ENCODE measurements around the gene TBC1D7. TPM values are rescaled to one million over a fixed set of nuclear protein-coding genes. Genes with fewer than 3 reads are reported as not detected.

The TBC1D7 gene
- total RNA-seq, 1 experiment from 2014 or later = 18.5 TPM

GRCh38 chr6:13259393-13259792, 68.9 kb downstream of the TBC1D7 start:
- TF ChIP-seq EZH2 (IDR thresholded peaks at IDR 0.05; ENCODE audit: low read length, unreplicated experiment) (no peak), EZH2phosphoT487 (IDR thresholded peaks at IDR 0.05; ENCODE audit: borderline replicate concordance, low read length) (no peak), CTCF (conservative IDR thresholded peaks at IDR 0.05; ENCODE audit: low read depth, low read length) (no peak)
- Histone ChIP-seq H3K4me3 (ENCODE audit: low read length) (no peak overlapping the region), H3K27me3 (ENCODE audit: low read length) (peaks cover 43% of the 10 kb centered on the region), H3K79me2 (ENCODE audit: low read length) (no peaks in the 10 kb centered on the region), H4K20me1 (ENCODE audit: low read length) (no peaks in the 10 kb centered on the region), H3F3A (ENCODE audit: low read length, unreplicated experiment) (no peaks in the 10 kb centered on the region), H3K4me1 (ENCODE audit: insufficient read depth, low read length) (no peaks in the 10 kb centered on the region), H3K9me2 (replicated peaks; ENCODE audit: low read length) (no peaks in the 10 kb centered on the region), H3K9me3 (ENCODE audit: low read length) (no peaks in the 10 kb centered on the region), H3K27ac (ENCODE audit: low read length) (no peak overlapping the region), H2AFZ (ENCODE audit: low read length) (no peak overlapping the region), H3K4me2 (ENCODE audit: low read length) (no peak overlapping the region), H3K36me3 (ENCODE audit: low read depth, low read length) (no peaks in the 10 kb centered on the region), H3K9ac (ENCODE audit: low read length) (no peak overlapping the region)
- no peak for ATAC-seq
- intact Hi-C loops (cut with micrococcal nuclease) = no loop called here
- BruUV-seq (replicated peaks) = no TSS peak
- ChIA-PET POLR2A (ENCODE audit: unreplicated experiment) (no interaction called here), CTCF (no interaction called here)
- DNase-seq = no peak

- no TSS peak for BruUV-seq (replicated peaks)
- H2AFZ ChIP-seq (ENCODE audit: low read length) = no peak overlapping the region
These were observed 71.9 kb downstream of the TBC1D7 start for GRCh38 chr6:13256266-13257001.

More at GRCh38 chr6:13256266-13257001, 71.9 kb downstream of the TBC1D7 start:
- no peaks in the 10 kb centered on the region for H3K36me3 ChIP-seq (ENCODE audit: low read depth, low read length)
- no peaks in the 10 kb centered on the region for H3F3A ChIP-seq (ENCODE audit: low read length, unreplicated experiment)
- ChIA-PET CTCF (no interaction called here), POLR2A (ENCODE audit: unreplicated experiment) (no interaction called here)
- H3K9ac ChIP-seq (ENCODE audit: low read length) = no peak overlapping the region
- no peak overlapping the region for H3K4me3 ChIP-seq (ENCODE audit: low read length)
- ATAC-seq (no peak), DNase-seq (no peak)
- H3K27me3 ChIP-seq (ENCODE audit: low read length) = peaks cover 47% of the 10 kb centered on the region
- H3K4me2 ChIP-seq (ENCODE audit: low read length) = no peak overlapping the region
- TF ChIP-seq EZH2phosphoT487 (IDR thresholded peaks at IDR 0.05; ENCODE audit: borderline replicate concordance, low read length) (no peak), CTCF (conservative IDR thresholded peaks at IDR 0.05; ENCODE audit: low read depth, low read length) (no peak), EZH2 (IDR thresholded peaks at IDR 0.05; ENCODE audit: low read length, unreplicated experiment) (no peak)
- H3K79me2 ChIP-seq (ENCODE audit: low read length) = no peaks in the 10 kb centered on the region
- H3K9me3 ChIP-seq (ENCODE audit: low read length) = no peaks in the 10 kb centered on the region
- intact Hi-C loops (cut with micrococcal nuclease) = no loop called here
- no peak overlapping the region for H3K27ac ChIP-seq (ENCODE audit: low read length)
- no peaks in the 10 kb centered on the region for H4K20me1 ChIP-seq (ENCODE audit: low read length)
- no peaks in the 10 kb centered on the region for H3K9me2 ChIP-seq (replicated peaks; ENCODE audit: low read length)
- H3K4me1 ChIP-seq (ENCODE audit: insufficient read depth, low read length) = no peaks in the 10 kb centered on the region

Other genes starting within 250 kb of the TBC1D7 start
- 16.0 and 21.8 TPM in 2 replicates for gene GFOD1, start 159.1 kb upstream of the TBC1D7 start, total RNA-seq (2014; rRNA removed)
- gene SIRT5, start 246.1 kb upstream of the TBC1D7 start, total RNA-seq (2014; rRNA removed) = 6.9 and 10.9 TPM in 2 replicates

All from PC-3 (cell line).